Smooth muscle cell of the brain vasculature (primary cell): ENCODE data around the gene RHOBTB3.
"Not testable (repeated sequence)": the region's sequence is repeated elsewhere in the genome, so short reads cannot be mapped to it uniquely, and the experiment has no call there.

Source experiments
- DNase-seq: peaks from one replicate; pipeline ENCODE4 v3.0.0-alpha.2; 2012; ENCODE audit warnings: low read depth, low spot score

RHOBTB3 gene

DNA sequence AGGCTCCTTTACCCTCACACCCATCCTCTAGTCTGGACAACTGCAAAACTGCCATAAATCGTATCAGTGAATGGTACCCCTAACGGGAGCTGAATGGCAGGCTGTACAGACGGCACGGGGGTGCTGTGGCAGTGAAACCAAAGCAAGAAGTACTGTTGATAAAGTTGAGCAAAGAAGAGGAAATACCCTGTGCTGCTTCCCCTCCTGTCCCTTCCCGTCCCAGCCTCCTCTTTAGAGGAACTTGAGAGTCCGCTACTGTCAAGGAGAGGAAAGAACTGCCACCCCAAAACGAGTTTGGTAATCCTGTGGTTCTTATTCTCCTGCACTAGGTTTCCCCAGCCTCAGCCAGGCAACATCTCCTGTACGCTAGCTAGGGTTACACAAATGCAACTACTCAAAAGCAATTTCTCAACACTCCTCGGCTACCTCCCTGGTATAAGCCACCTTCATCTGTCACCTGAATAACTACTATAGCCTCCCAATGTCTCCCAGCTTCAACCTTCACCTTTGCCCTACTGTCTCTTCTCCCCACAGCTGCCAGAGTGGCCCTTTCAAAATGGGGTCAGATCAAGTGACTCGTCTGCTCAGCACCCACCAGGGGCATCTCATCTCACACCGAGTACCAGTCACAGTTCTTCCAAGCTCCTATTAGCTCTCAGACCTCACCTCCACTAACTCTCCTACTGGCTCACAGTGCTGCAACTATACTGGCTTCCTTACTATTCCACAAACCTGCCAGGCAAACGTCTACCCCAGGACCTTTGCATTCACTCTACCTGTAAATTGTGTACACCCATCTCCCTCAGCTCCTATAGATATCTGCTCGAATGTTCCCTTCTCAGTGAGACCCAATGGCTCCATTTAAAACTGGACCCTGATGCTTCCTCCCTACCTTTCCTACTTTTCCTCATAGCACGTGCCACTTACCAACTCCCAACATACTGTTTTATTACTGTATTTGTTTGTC, 87.3 kb downstream of the RHOBTB3 start:
- DNase-seq: no peak

- DNase-seq: no peak
Observed at GRCh38 chr5:95821110-95822021, 90.2 kb downstream of the RHOBTB3 start.

DNA sequence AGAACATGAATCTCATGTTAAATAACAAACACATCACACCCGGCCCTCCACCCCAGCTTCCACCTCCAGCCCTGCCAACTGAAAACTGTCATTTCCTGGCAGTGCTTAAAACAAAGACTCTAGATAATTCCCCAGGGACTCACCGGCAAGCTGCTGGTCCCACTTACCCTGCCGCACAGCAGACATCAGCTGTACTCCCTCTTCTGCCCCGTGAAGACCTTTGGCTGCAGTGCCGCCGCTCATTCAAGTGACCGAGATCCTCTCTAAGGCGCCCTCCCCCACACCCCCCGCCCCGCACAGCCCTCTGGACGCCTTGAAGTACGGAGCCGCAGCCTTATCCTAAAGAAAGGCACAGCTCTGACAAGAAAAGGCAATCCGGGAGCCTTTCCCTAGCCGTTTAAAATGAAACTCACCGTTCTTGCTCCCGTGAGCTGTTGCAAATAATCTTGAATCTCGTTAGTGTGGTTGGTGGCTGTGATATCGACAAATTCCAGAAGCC, 91.0 kb downstream of the RHOBTB3 start:
- no peak for DNase-seq

DNA sequence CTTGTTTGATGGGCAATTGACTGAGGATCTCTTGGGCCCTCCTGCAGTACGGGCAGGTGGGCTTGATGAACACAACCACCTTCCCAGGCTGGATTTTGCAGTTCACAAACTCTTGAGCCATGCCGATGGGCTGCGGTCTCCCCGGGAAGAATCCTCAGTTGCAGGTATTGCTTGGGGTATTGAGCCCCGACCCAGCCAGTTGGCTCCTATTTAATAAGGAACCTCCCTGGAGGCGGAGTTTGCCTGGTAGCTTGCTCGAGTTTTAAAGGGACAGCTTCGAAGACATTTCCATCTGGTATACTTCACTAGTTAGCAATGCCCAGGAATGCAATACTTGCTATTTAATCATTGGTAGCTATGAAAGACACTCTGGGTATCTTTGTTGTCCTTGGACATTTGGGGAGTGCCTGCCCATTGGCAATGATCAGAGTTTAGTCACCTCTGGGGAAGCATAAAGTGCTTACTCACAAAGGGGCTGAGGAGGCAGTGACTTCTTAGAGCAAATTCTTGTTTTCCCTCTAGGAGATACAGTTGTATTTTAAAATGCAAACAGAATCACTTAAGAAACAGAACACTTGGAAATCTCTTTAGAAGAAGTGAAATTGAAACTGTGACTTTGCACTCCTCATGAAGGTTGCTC, 91.5 kb downstream of the RHOBTB3 start, which contains the start of gene GLRX:
TSS of gene GLRX (minus strand) at position 185 of the 640 bp plus-strand sequence. CDS start at position 121, 64 bp downstream.
- no peak for DNase-seq

GRCh38 chr5:95823218-95823737, 92.1 kb downstream of the RHOBTB3 start:
- no peak for DNase-seq

DNA sequence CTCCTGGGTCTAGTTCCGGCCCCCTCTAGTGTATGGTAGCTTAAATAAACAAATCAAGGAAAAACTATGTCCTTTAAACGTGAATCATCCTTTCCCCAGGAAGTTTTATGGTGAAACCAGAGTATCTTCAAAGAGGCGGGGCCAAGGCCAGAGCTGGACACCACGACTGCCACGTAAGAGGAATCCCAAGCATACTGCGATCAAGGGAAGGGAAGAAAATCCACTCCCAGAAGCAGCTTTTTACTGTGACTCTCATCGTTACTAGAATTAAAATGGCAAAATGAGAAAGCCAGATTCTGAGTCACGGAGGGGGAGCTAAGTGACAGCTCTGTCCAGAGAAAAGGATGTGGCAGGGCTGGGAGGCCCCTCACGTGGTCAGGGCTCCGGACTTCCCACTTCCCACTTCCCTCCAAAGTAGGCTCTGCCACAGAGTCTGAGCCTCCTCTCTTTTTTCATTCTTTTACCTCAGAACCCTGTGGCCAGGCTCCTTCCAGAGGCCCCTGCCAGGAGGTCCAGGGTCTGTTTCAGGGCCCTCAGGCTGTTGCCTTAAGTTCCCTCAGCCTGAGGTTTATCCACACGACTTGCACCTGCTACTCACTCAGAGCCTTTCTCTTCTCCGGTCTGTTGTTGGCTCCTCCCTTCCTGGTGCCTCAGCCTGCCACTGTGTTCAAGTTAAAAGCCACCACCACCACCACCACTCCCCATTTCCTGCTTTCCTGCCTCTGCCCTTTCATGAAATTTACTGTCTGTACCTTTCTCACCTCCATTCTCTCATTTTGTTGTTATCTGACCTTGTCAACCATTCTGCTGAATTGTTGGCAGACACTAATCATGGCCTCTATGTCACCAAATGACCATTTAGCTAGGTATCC, 92.8 kb downstream of the RHOBTB3 start:
- peak; percentile 74 for DNase-seq

DNA sequence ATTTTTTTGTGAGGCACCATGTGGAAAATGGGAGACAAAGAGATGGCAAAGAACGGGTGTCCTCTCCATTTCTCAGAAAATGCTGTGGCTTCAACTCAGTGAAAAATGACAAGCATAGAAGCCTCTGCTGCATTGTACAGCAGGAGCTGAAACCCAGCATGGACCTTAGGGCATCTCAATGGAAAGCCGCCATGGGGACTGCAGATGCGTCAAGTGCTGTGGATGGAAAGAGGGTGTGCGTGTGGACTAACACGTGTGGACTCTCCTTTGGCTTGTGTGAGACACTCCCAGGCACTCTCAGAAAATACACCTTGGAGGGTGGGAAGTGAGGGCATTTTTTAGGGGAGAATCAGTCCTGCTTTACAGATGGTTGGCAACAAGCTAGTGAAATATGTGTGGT, 93.6 kb downstream of the RHOBTB3 start:
- no peak for DNase-seq

DNA sequence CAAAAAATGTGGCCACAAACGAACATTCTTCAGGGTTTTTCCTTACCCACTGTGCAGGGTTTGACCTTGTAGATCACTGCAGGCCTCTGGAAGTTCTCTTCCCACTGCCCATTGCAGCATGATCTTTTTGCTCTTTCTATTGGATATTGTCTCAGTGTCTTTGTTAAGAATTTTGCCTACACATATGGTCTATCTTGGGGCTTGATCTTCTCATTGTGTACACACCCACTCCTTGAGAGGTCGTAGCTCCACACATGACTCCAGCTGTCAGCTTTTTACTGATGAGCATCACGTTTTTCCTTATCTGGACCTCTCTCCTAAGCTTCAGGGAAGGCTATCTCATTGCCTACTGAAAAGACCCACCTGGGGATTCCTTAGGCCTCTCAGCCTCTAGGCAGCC, 94.4 kb downstream of the RHOBTB3 start:
- no peak for DNase-seq

- no peak for DNase-seq
Observed at GRCh38 chr5:95826949-95827891, 96.1 kb downstream of the RHOBTB3 start.

GRCh38 chr5:95827892-95828246, 96.7 kb downstream of the RHOBTB3 start:
- DNase-seq: no peak

GRCh38 chr5:95830226-95830625, 99.1 kb downstream of the RHOBTB3 start:
- no peak for DNase-seq

GRCh38 chr5:95832664-95833063, 101.5 kb downstream of the RHOBTB3 start:
- no peak for DNase-seq

DNA sequence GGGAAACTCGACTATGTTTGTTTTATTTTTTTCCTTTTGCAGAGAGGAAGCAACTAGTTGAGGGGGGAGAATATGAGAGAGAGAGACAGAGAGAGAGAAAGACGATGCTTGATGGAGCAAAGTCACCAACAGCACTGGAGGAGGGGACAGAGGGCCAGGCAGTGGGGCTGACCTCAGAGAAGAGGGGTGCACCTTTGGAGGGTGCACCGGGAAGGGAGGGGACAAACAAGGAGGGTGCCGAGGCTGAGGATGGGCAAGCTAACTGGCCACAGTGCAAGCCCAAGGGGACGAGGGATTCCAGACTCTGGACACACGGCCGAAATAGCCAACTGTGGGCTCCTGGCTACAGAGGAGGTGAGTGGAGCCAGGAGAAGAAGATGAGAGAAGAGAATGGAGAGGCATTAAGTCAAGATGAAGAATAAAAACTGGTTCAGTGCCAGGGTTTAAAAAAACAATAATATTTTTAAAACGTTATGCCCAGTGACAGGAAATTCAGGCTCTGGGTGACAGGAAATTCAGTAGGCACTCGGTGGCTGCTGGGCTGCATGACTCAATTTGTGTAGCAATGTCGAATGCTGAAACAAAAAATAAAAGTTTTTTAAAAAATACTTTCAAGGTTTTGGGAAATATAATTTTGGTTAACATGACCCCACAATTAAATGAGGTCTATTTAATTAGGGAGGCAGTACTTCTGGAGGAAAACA, 104.7 kb downstream of the RHOBTB3 start:
- no peak for DNase-seq

DNA sequence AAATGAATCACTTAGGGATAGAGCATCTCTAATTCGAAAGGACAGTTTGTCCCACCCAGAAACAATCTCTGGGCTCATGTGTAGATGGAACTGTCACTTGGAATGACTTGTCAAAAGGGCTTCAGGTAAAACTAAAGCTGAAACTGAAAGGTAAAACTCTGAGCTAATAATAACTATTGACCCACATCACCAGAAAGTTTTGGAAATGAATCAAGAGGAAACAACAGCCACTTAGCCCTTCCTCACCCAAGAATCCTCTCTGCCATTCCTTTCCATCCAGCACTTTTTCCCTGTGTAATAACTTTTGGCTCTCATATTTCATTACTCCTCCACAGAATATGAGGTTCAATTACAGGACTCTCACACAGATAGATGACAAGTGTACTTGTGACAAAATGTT, 105.4 kb downstream of the RHOBTB3 start:
- DNase-seq: no peak

- not testable (repeated sequence) for DNase-seq
Observed at GRCh38 chr5:95836971-95837370, 105.8 kb downstream of the RHOBTB3 start.

DNA sequence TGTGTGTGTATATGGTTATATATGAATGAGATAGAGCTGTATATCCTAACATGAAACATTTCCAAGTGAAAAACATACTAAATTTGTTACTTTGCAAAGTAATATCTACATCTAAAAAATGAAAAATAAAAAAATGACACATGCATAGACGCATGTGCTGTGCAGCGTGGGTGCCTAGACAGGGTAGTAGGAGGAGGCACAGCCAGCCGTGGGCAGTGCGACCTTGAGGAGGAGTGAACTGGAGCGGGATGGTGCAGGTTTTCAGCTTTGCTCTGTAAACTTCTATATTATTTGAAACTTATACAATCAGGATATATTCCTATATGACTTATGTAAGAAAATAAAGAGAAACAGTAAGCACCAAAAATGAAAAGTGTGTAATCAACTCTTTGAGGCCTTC, 106.4 kb downstream of the RHOBTB3 start:
- DNase-seq: no peak

DNA sequence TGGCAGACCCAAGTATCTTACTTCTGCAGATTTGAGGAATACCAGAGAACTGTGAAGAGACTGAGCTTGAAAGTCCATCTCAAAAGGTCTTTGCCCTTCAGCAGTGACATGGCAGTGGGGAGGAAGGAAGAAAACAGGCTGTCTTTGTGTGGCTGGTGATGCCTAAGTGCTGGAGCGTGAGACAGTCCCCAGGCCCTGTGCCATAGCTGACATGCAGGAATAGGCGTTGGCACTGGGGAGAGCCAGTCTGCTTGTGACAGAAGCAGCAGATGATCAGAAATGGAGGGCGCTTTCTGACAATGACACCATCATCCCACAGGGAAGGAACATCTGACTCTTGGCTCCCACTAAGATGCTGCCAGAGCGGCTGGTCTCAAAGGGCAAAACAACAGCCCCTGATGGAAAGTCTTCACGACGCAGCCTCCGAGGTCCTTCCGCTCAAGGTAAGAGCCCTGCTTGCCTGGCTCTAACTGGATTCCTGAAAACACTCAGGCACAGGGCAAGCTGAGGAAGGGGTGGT, 106.9 kb downstream of the RHOBTB3 start:
- no peak for DNase-seq

DNA sequence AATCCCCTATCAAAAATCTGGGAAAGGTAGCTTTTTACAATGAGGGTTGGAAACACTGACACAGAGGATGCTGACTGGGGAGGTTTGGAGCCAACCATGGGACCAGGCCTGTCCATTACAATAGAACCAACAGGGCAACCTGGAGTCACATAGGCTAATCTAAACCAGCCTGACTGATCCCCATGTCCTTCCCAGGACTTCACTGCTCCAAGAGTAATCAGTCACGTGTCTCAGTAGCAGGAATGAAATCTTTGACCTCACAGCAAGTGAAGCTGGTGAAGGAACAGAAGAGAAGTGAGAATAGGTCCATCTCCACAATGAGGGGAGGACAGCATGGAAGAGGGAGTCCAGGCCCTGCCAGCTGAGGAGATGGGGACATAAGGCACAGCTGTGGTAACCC, 107.4 kb downstream of the RHOBTB3 start:
- DNase-seq: no peak
